Measurements from ENCODE around the gene SLC1A4. TPM values are rescaled to one million over a fixed set of nuclear protein-coding genes. Genes with fewer than 3 reads are reported as not detected.

Gene SLC1A4
- total and polyA plus RNA-seq, 10 of the 15 experiments (the other 5 are each of a cell fraction or from before 2014, with no cell fraction given): 10.8 to 43.2 (median 27.7) TPM

DNA sequence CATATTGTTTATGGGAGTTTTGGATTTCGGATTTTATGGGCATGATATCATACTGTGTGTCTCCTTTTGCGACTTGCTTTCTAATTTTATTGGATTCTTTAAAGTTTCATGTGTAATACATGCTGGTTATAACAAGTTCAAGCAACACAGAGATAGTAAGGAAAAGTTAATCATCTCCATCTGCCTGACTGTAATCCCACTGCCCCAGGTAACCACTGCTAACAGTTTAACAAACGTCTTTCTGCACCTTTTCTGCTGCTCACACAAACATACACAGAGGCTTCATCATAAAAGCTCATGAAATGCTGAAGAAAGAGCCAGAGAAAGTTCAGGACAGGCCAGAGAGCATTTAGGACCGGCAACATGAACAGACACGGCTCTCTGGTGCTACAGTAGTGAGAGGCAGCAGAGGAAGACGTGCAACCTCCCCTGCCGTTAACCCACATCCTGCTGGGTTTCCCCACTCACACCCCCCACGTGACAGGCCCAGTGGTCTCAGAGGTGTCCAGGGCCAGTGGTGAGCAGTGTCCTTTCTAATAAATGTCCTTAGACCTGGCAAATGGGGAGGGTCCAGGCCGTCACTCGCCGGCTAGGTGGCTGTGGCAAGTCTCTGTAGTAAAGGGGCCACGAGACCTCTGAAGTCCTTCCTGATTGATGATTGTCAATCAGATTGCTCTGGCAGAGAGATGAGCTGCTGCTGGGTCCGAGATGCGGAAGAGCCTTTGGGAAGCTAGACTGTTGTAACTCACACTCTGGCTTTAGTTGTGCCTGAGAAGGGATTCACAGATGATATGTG lies 43.0 kb upstream of the SLC1A4 start (continued):
- TF ChIP-seq, protein P1, sequence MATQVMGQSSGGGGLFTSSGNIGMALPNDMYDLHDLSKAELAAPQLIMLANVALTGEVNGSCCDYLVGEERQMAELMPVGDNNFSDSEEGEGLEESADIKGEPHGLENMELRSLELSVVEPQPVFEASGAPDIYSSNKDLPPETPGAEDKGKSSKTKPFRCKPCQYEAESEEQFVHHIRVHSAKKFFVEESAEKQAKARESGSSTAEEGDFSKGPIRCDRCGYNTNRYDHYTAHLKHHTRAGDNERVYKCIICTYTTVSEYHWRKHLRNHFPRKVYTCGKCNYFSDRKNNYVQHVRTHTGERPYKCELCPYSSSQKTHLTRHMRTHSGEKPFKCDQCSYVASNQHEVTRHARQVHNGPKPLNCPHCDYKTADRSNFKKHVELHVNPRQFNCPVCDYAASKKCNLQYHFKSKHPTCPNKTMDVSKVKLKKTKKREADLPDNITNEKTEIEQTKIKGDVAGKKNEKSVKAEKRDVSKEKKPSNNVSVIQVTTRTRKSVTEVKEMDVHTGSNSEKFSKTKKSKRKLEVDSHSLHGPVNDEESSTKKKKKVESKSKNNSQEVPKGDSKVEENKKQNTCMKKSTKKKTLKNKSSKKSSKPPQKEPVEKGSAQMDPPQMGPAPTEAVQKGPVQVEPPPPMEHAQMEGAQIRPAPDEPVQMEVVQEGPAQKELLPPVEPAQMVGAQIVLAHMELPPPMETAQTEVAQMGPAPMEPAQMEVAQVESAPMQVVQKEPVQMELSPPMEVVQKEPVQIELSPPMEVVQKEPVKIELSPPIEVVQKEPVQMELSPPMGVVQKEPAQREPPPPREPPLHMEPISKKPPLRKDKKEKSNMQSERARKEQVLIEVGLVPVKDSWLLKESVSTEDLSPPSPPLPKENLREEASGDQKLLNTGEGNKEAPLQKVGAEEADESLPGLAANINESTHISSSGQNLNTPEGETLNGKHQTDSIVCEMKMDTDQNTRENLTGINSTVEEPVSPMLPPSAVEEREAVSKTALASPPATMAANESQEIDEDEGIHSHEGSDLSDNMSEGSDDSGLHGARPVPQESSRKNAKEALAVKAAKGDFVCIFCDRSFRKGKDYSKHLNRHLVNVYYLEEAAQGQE (IDR thresholded peaks at IDR 0.05; ENCODE audit: low read depth, low read length): no peak
- TF ChIP-seq ZZZ3 (IDR thresholded peaks at IDR 0.05; ENCODE audit: control insufficient read depth, insufficient read length, low read depth) (no peak), MYC (IDR thresholded peaks at IDR 0.05; ENCODE audit: insufficient read depth, insufficient read length, insufficient replicate concordance, low read length, severe bottlenecking) (peak; percentile 23), POLR2A (IDR thresholded peaks at IDR 0.05; ENCODE audit: low read depth, low read length) (peak; percentile 96), MTA2 (IDR thresholded peaks at IDR 0.05; ENCODE audit: low read depth) (peak; percentile 83), SUZ12 (IDR thresholded peaks at IDR 0.05; ENCODE audit: unreplicated experiment) (no peak), SMAD5 (IDR thresholded peaks at IDR 0.05; ENCODE audit: low read depth) (peak; percentile 96), IKZF2 (IDR thresholded peaks at IDR 0.05) (peak; percentile 56 to 88; a peak in 3 of 4 replicates), WRNIP1 (IDR thresholded peaks at IDR 0.05; ENCODE audit: borderline replicate concordance, low read depth, low read length) (peak; percentile 67; the same call in 1 of the 2 replicates), SREBF1 (IDR thresholded peaks at IDR 0.05; ENCODE audit: low read length) (no peak), NBN (IDR thresholded peaks at IDR 0.05) (peak; percentile 94), NR2C2 (IDR thresholded peaks at IDR 0.05; ENCODE audit: borderline replicate concordance, control insufficient read depth, insufficient read length, low read depth) (no peak), NFXL1 (IDR thresholded peaks at IDR 0.05; ENCODE audit: borderline replicate concordance) (no peak), JUNB (IDR thresholded peaks at IDR 0.05) (0 out of 2 replicates have a peak, but pooled peaks have one; percentile 10), HDGF (IDR thresholded peaks at IDR 0.05) (peak; percentile 95; the same call in 1 of the 2 replicates), JUND (IDR thresholded peaks at IDR 0.05; ENCODE audit: low read depth, low read length) (no peak), GATAD2B (conservative IDR thresholded peaks at IDR 0.05; ENCODE audit: low read depth) (peak; percentile 96), SMC3 (IDR thresholded peaks at IDR 0.05; ENCODE audit: borderline replicate concordance, low read length) (0 out of 2 replicates have a peak, but pooled peaks have one; percentile 20), TCF12 (IDR thresholded peaks at IDR 0.05; ENCODE audit: low read depth, low read length) (peak; percentile 77), DPF2 (IDR thresholded peaks at IDR 0.05) (peak; percentile 98), SMAD1 (IDR thresholded peaks at IDR 0.05; ENCODE audit: low read depth, partially characterized antibody) (peak; percentile 90), POU2F2 (IDR thresholded peaks at IDR 0.05; ENCODE audit: borderline replicate concordance, low read depth, low read length) (peak; percentile 89), IRF4 (IDR thresholded peaks at IDR 0.05; ENCODE audit: low read depth, low read length) (peak; percentile 47; the same call in 1 of the 2 replicates)
- TF ChIP-seq, protein P2, sequence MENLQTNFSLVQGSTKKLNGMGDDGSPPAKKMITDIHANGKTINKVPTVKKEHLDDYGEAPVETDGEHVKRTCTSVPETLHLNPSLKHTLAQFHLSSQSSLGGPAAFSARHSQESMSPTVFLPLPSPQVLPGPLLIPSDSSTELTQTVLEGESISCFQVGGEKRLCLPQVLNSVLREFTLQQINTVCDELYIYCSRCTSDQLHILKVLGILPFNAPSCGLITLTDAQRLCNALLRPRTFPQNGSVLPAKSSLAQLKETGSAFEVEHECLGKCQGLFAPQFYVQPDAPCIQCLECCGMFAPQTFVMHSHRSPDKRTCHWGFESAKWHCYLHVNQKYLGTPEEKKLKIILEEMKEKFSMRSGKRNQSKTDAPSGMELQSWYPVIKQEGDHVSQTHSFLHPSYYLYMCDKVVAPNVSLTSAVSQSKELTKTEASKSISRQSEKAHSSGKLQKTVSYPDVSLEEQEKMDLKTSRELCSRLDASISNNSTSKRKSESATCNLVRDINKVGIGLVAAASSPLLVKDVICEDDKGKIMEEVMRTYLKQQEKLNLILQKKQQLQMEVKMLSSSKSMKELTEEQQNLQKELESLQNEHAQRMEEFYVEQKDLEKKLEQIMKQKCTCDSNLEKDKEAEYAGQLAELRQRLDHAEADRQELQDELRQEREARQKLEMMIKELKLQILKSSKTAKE (IDR thresholded peaks at IDR 0.05; ENCODE audit: low read depth, poor library complexity, severe bottlenecking): peak; percentile 64
- TF ChIP-seq, protein P3, sequence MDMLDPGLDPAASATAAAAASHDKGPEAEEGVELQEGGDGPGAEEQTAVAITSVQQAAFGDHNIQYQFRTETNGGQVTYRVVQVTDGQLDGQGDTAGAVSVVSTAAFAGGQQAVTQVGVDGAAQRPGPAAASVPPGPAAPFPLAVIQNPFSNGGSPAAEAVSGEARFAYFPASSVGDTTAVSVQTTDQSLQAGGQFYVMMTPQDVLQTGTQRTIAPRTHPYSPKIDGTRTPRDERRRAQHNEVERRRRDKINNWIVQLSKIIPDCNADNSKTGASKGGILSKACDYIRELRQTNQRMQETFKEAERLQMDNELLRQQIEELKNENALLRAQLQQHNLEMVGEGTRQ (IDR thresholded peaks at IDR 0.05; ENCODE audit: borderline replicate concordance, low read depth, low read length): peak; percentile 91

Data from GM12878 (cell line).